Measurements from ENCODE around the gene FCGR2B.
"Not testable (repeated sequence)": the region's sequence is repeated elsewhere in the genome, so short reads cannot be mapped to it uniquely, and the experiment has no call there.

DNA sequence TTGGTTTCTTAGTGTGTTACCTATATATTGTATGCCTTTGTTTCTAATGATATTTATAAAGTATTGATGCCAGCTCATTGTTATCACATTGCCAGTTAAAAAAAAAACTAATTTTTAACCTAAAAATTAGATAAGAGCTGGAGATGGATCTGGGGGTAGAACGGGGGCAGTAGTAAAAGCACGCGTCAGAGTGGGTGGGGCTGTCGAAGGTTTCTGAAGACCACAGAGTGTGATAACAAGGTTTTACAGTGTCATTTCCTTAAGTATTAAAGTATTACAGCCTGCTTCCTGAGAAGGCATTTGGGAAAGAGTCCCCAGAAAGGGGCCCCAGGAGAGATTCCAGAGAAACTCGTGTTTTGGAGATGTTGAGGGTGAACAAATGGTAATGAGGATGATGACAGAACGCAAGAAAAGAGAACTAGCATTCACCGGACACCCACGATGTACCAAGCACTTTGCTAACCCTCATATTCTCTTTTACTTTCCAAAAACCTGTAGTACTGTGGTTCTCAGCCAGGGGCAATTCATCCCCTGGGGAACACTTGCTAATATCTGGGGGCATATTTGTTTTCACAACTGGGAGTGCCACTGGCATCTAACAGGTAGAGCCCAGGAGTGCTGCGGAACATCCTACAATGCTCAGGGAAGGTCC lies 1.2 kb upstream of the FCGR2B start:
- TF ChIP-seq, protein P1, sequence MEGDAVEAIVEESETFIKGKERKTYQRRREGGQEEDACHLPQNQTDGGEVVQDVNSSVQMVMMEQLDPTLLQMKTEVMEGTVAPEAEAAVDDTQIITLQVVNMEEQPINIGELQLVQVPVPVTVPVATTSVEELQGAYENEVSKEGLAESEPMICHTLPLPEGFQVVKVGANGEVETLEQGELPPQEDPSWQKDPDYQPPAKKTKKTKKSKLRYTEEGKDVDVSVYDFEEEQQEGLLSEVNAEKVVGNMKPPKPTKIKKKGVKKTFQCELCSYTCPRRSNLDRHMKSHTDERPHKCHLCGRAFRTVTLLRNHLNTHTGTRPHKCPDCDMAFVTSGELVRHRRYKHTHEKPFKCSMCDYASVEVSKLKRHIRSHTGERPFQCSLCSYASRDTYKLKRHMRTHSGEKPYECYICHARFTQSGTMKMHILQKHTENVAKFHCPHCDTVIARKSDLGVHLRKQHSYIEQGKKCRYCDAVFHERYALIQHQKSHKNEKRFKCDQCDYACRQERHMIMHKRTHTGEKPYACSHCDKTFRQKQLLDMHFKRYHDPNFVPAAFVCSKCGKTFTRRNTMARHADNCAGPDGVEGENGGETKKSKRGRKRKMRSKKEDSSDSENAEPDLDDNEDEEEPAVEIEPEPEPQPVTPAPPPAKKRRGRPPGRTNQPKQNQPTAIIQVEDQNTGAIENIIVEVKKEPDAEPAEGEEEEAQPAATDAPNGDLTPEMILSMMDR (IDR thresholded peaks at IDR 0.05), result not testable (repeated sequence)
- not testable (repeated sequence) for TF ChIP-seq POLR2A (IDR thresholded peaks at IDR 0.05)

Data from testis (tissue), 2 donors.